ENCODE results near the gene AAK1. TPM values are rescaled to one million over a fixed set of nuclear protein-coding genes. Genes with fewer than 3 reads are reported as not detected.

AAK1 gene
- total and polyA plus RNA-seq, 2 experiments from 2014 or later: 39.0 to 52.4 TPM

DNA sequence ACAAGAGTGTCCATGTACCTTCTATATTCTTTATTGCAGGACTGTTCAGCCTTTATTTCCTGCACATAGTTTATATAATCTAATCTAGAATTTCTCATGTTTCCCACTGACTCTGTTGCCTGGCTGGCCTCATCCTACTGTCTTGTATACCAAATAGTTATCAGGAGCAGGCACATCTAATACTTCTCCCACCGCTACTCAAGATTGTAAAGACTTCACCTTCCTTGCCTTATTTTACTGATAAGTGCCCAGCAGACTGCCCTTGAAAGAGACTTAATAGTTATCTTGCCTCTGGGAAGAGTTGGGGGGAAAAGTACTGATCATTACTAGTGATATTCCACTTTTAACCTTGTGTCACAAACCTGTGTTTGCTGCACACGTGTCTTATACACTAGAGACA is 26.1 kb upstream of the AAK1 start:
- no peak overlapping the region for H3K4me3 ChIP-seq
- H3K27ac ChIP-seq (ENCODE audit: low read depth): no peak overlapping the region
- no peak for ATAC-seq
- H4K20me1 ChIP-seq (replicated peaks; ENCODE audit: insufficient read depth): no peaks in the 10 kb centered on the region
- no peaks in the 10 kb centered on the region for H3K9me2 ChIP-seq (ENCODE audit: insufficient read depth)
- H3K27ac Mint-ChIP-seq: no peak overlapping the region
- H3K27me3 ChIP-seq (ENCODE audit: insufficient read depth): no peaks in the 10 kb centered on the region
- H2AFZ ChIP-seq: no peak overlapping the region
- TF ChIP-seq EZH2 (IDR thresholded peaks at IDR 0.05; ENCODE audit: low read depth, unreplicated experiment) (no peak), EZH2phosphoT487 (IDR thresholded peaks at IDR 0.05; ENCODE audit: unreplicated experiment) (no peak), NANOG (IDR thresholded peaks at IDR 0.05; ENCODE audit: borderline replicate concordance) (no peak), STAT1 (IDR thresholded peaks at IDR 0.05; ENCODE audit: unreplicated experiment) (no peak)
- TF ChIP-seq, protein P1, sequence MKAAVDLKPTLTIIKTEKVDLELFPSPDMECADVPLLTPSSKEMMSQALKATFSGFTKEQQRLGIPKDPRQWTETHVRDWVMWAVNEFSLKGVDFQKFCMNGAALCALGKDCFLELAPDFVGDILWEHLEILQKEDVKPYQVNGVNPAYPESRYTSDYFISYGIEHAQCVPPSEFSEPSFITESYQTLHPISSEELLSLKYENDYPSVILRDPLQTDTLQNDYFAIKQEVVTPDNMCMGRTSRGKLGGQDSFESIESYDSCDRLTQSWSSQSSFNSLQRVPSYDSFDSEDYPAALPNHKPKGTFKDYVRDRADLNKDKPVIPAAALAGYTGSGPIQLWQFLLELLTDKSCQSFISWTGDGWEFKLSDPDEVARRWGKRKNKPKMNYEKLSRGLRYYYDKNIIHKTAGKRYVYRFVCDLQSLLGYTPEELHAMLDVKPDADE (IDR thresholded peaks at IDR 0.05): no peak
- no peaks in the 10 kb centered on the region for H3K36me3 ChIP-seq (ENCODE audit: insufficient read depth)
- no peaks in the 10 kb centered on the region for H3K4me1 ChIP-seq (ENCODE audit: insufficient read depth)
- no peaks in the 10 kb centered on the region for H3K4me1 Mint-ChIP-seq
- H3K36me3 Mint-ChIP-seq (ENCODE audit: low read depth): no peaks in the 10 kb centered on the region
- H3K4me2 ChIP-seq: no peak overlapping the region
- no peak for DNase-seq (ENCODE audit: low spot score)
- H3K27me3 Mint-ChIP-seq (ENCODE audit: insufficient read depth, low read depth, poor library complexity): peaks cover 5% of the 10 kb centered on the region
- peaks cover 11% of the 10 kb centered on the region; the same call in 2 of the 3 replicates for H3K9me3 Mint-ChIP-seq
- no peaks in the 10 kb centered on the region; the same call in 1 of the 2 replicates for H3F3A ChIP-seq (replicated peaks; ENCODE audit: low read depth)
- no peaks in the 10 kb centered on the region for H3K79me2 ChIP-seq (replicated peaks; ENCODE audit: insufficient read depth)
- no peak overlapping the region for H3K4me3 Mint-ChIP-seq

DNA sequence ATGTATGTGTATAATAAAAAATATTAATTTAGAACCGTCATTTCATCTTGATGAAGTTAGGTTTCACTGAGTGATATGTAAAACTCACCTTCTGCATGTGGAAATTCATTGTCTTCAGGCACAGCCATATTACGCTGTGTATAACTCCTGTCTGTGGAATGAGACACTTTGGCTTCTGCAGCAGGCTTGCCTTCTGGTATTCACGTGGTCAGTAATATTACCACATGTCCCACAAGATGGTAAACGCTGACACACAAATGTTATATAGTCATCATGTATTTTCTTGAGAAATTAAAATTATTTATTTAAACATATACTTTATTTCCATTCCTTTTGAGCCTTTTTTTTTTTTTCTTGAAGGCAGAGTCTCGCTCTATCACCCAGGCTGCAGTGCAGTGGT is 25.1 kb upstream of the AAK1 start:
- ATAC-seq (no peak), DNase-seq (ENCODE audit: low spot score) (no peak)
- Histone ChIP-seq H3K9me2 (ENCODE audit: insufficient read depth) (no peaks in the 10 kb centered on the region), H3K36me3 (ENCODE audit: insufficient read depth) (no peaks in the 10 kb centered on the region), H3K79me2 (replicated peaks; ENCODE audit: insufficient read depth) (no peaks in the 10 kb centered on the region), H2AFZ (no peak overlapping the region), H3K4me3 (no peak overlapping the region), H3K4me1 (ENCODE audit: insufficient read depth) (no peaks in the 10 kb centered on the region), H3F3A (replicated peaks; ENCODE audit: low read depth) (no peaks in the 10 kb centered on the region), H4K20me1 (replicated peaks; ENCODE audit: insufficient read depth) (no peaks in the 10 kb centered on the region), H3K27ac (ENCODE audit: low read depth) (no peak overlapping the region), H3K27me3 (ENCODE audit: insufficient read depth) (no peaks in the 10 kb centered on the region), H3K4me2 (no peak overlapping the region)
- Mint-ChIP-seq H3K4me3 (no peak overlapping the region), H3K36me3 (ENCODE audit: low read depth) (no peaks in the 10 kb centered on the region), H3K4me1 (no peaks in the 10 kb centered on the region), H3K27ac (no peak overlapping the region), H3K27me3 (ENCODE audit: insufficient read depth, low read depth, poor library complexity) (peaks cover under 1% of the 10 kb centered on the region), H3K9me3 (peaks cover 12% of the 10 kb centered on the region; the same call in 2 of the 3 replicates)
- TF ChIP-seq CREB1 (CRISPR knock-in tag; IDR thresholded peaks at IDR 0.05; ENCODE audit: low read depth) (no peak), NANOG (IDR thresholded peaks at IDR 0.05; ENCODE audit: borderline replicate concordance) (no peak), EZH2phosphoT487 (IDR thresholded peaks at IDR 0.05; ENCODE audit: unreplicated experiment) (no peak), POLR2AphosphoS5 (IDR thresholded peaks at IDR 0.05; ENCODE audit: low read depth) (no peak), EZH2 (IDR thresholded peaks at IDR 0.05; ENCODE audit: low read depth, unreplicated experiment) (no peak), ZNF331 (CRISPR knock-in tag; IDR thresholded peaks at IDR 0.05; ENCODE audit: low read depth) (no peak), JUNB (IDR thresholded peaks at IDR 0.05; ENCODE audit: unreplicated experiment) (no peak)
- TF ChIP-seq, protein P2, sequence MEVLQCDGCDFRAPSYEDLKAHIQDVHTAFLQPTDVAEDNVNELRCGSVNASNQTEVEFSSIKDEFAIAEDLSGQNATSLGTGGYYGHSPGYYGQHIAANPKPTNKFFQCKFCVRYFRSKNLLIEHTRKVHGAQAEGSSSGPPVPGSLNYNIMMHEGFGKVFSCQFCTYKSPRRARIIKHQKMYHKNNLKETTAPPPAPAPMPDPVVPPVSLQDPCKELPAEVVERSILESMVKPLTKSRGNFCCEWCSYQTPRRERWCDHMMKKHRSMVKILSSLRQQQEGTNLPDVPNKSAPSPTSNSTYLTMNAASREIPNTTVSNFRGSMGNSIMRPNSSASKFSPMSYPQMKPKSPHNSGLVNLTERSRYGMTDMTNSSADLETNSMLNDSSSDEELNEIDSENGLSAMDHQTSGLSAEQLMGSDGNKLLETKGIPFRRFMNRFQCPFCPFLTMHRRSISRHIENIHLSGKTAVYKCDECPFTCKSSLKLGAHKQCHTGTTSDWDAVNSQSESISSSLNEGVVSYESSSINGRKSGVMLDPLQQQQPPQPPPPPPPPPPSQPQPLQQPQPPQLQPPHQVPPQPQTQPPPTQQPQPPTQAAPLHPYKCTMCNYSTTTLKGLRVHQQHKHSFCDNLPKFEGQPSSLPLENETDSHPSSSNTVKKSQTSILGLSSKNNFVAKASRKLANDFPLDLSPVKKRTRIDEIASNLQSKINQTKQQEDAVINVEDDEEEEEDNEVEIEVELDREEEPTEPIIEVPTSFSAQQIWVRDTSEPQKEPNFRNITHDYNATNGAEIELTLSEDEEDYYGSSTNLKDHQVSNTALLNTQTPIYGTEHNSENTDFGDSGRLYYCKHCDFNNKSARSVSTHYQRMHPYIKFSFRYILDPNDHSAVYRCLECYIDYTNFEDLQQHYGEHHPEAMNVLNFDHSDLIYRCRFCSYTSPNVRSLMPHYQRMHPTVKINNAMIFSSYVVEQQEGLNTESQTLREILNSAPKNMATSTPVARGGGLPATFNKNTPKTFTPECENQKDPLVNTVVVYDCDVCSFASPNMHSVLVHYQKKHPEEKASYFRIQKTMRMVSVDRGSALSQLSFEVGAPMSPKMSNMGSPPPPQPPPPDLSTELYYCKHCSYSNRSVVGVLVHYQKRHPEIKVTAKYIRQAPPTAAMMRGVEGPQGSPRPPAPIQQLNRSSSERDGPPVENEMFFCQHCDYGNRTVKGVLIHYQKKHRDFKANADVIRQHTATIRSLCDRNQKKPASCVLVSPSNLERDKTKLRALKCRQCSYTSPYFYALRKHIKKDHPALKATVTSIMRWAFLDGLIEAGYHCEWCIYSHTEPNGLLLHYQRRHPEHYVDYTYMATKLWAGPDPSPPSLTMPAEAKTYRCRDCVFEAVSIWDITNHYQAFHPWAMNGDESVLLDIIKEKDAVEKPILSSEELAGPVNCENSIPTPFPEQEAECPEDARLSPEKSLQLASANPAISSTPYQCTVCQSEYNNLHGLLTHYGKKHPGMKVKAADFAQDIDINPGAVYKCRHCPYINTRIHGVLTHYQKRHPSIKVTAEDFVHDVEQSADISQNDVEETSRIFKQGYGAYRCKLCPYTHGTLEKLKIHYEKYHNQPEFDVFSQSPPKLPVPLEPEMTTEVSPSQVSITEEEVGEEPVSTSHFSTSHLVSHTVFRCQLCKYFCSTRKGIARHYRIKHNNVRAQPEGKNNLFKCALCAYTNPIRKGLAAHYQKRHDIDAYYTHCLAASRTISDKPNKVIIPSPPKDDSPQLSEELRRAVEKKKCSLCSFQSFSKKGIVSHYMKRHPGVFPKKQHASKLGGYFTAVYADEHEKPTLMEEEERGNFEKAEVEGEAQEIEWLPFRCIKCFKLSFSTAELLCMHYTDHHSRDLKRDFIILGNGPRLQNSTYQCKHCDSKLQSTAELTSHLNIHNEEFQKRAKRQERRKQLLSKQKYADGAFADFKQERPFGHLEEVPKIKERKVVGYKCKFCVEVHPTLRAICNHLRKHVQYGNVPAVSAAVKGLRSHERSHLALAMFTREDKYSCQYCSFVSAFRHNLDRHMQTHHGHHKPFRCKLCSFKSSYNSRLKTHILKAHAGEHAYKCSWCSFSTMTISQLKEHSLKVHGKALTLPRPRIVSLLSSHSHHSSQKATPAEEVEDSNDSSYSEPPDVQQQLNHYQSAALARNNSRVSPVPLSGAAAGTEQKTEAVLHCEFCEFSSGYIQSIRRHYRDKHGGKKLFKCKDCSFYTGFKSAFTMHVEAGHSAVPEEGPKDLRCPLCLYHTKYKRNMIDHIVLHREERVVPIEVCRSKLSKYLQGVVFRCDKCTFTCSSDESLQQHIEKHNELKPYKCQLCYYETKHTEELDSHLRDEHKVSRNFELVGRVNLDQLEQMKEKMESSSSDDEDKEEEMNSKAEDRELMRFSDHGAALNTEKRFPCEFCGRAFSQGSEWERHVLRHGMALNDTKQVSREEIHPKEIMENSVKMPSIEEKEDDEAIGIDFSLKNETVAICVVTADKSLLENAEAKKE (CRISPR knock-in tag; IDR thresholded peaks at IDR 0.05): no peak
- TF ChIP-seq, protein P1 (IDR thresholded peaks at IDR 0.05): no peak
- TF ChIP-seq, protein P3, sequence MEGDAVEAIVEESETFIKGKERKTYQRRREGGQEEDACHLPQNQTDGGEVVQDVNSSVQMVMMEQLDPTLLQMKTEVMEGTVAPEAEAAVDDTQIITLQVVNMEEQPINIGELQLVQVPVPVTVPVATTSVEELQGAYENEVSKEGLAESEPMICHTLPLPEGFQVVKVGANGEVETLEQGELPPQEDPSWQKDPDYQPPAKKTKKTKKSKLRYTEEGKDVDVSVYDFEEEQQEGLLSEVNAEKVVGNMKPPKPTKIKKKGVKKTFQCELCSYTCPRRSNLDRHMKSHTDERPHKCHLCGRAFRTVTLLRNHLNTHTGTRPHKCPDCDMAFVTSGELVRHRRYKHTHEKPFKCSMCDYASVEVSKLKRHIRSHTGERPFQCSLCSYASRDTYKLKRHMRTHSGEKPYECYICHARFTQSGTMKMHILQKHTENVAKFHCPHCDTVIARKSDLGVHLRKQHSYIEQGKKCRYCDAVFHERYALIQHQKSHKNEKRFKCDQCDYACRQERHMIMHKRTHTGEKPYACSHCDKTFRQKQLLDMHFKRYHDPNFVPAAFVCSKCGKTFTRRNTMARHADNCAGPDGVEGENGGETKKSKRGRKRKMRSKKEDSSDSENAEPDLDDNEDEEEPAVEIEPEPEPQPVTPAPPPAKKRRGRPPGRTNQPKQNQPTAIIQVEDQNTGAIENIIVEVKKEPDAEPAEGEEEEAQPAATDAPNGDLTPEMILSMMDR (conservative IDR thresholded peaks at IDR 0.05; ENCODE audit: low read depth in 2 of 2): no peak

All from GM23338 (cell line).